Fibroblast of lung (primary cell): ENCODE results near the gene ANKRD44.

Source experiments
- CTCF ChIP-seq, 2 donors: IDR thresholded peaks in 1 of 2; conservative IDR thresholded peaks in 1 of 2; 1 replicate in 1 of 2; 2 replicates in 1 of 2; pipeline ENCODE4 v1.5.1; 2011 to 2012; ENCODE audit warnings: low read length in 2 of 2, control low read depth in 1 of 2, inconsistent platforms in 1 of 2, low read depth in 1 of 2, mild to moderate bottlenecking in 1 of 2
- EZH2 ChIP-seq: IDR thresholded peaks from 2 replicates; pipeline ENCODE4 v1.5.1; 2012; ENCODE audit warnings: low read length, control low read depth, mild to moderate bottlenecking; ENCODE audit errors: missing control alignments

- no peak for TF ChIP-seq CTCF (conservative IDR thresholded peaks at IDR 0.05 in 1 of 2, IDR thresholded peaks at IDR 0.05 in 1 of 2; ENCODE audit: low read depth in 1 of 2, low read length in 2 of 2)
- no peak for TF ChIP-seq EZH2
These were observed 323.3 kb downstream of the ANKRD44 start for GRCh38 chr2:196987298-196987648.
